T-helper 2 cell (primary cell): Measurements from ENCODE around the gene ATRN.
A peak's percentile ranks its signal among the peaks of the same experiment; 100 is the strongest.
"Not testable (repeated sequence)": the region's sequence is repeated elsewhere in the genome, so short reads cannot be mapped to it uniquely, and the experiment has no call there.

ENCODE experiments used
- DNase-seq, 5 experiments: peaks; one replicate each; pipeline versions ENCODE4 v3.0.0 to v3.0.0-alpha.2; 2012 to 2022

ATRN gene

DNA sequence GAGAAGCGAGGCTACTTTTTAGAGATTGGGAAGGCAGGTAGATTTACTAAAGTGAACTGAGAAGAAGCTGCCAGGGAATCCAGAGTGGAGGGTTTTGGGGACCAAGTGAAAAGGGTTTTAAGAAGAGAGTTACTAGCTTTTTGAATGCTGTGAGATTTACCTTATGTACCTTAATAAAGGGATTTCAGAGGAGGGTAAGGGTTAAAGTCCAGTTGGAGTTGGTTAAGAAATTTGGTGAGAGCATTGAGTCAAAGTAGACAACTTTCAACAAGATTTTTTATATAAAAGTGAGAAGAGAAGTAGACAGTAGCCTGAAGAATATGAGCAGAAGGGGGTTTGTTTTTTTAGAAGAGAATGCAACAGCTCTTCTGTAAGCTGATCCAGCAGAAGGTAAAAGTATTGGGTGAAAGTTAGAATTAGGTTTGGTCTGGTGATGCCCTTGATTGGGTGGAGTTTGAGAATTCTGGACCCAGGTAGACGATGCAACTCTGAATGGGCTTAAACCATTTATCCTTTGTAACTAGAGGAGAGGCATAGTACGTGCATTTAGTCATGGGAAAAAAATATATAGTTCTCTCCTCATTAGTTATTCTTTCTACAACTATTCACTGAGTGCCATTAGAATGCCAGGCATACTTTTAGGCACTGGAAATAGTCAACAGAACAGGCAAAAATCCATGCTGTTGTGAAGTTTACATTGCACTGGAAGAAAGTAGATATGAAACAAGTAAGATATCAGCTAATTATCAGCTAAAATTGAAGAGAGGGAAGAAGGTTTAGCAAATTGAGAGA is 44.8 kb downstream of the ATRN start:
- DNase-seq: no peak

DNA sequence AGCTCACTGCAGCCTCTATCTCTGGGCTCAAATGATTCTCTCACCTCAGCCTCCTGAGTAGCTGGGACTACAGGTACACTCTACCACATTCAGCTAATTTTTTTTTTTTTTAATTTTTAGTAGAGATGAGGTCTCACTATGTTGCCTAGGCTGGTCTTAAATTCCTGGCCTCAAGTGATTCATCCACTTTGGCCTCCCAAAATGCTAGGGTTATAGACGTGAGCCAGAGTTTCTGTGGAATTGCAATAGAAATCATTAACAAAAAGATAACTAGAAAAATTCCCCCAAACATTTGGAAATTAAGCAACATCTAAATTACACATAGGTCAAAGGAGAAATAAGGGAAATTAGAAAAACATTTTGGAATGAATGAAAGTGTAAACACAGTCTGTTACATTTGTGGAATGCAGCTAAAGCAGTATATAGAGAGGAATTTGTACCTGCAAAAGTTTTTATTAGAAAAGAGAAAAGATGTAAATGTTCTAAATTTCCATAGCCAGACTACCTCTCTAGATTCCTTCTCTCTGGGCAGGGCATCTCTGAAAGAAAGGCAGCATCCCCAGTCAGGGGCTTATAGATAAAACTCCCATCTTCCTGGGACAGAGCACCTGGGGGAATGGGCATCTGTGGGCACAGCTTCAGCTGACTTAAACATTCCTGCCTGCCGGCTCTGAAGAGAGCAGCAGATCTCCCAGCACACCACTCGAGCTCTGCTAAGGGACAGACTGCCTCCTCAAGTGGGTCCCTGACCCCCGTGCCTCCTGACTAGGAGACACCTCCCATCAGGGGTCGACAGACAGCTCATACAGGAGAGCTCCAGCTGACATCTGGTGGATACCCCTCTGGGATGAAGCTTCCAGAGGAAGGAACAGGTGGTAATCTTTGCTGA is 51.3 kb downstream of the ATRN start:
- no peak for DNase-seq

- not testable (repeated sequence) for DNase-seq
These were observed 53.9 kb downstream of the ATRN start for GRCh38 chr20:3524696-3525095.

- DNase-seq: no peak
These were observed 61.3 kb downstream of the ATRN start for GRCh38 chr20:3532089-3532615.

GRCh38 chr20:3537733-3538132 is 66.9 kb downstream of the ATRN start:
- DNase-seq: not testable (repeated sequence)

DNA sequence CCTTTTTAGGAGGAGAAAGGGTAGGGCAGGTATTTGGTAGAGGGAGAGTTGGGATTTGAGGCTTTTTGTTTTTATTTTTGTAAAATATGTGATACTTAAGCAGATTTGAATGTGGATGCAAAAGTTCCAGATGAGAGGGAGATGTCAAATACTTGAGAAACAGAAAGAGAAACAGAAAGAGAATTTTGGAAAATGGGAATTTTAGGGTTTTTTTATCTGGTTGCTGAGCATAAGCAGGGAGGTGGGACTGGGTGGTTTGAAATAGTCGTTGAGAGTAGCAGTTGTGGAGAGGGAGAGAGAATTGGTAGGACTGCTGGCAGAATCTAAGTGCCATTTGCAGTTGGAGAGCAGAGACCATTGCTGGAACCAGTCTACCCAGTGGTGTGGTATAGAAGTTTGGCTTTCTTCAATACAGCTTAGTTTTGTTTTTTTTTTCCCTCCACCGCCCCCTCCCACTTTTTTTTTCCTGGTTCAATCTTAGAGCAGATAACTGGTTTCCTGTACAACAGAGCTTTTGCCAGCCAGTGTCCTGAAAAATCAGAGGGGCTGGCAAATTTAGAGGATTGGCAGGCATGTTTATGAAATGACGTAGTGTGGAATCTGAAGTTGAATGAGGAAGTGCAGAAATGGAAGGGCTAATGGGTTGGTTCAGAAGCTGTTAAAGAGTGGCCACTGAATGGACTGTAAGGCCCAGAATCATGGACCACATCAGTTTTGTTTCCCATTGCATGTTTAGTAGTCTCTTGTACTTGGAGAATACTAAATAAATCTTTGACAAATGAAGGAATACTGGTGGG is 68.7 kb downstream of the ATRN start:
- DNase-seq: no peak

DNA sequence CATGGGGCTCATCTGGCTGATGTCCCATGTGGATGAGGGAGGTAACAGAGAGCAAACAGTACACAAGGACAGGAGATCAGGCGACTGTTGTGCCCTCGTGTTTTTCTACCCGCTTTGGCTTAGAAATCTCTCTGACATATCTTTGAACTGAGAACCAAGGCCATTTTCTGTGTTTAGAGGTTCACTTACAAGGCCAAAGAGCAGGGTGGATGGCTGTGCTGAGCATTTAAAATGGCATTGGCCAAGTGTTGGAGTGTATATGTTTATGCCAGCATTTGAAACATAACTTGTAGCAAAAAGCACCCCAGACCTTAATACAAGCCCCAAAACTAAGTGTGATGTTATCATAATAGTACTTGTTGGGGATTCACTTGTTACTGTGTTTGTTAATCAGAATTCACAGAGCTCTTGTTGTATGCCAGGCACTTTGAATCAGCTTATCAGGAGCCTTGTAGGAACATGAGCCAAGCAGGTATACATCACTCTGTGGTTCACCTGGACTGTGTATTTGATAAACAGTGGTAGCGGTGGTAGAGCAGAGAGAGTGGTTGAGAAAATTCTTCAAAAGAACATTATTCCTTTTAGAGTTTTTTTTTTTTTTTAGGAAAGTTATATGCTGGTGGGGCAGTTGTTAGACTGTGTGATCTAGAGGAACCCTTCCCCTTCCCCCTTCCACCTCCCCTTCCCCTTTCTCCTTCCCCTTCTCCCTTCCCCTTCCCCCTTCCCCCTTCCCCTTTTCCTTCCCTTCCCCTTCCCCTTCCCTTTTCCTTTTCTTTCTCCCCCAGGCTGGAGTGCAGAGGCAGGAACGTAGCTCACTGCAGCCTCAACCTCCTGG is 71.3 kb downstream of the ATRN start:
- no peak for DNase-seq

DNA sequence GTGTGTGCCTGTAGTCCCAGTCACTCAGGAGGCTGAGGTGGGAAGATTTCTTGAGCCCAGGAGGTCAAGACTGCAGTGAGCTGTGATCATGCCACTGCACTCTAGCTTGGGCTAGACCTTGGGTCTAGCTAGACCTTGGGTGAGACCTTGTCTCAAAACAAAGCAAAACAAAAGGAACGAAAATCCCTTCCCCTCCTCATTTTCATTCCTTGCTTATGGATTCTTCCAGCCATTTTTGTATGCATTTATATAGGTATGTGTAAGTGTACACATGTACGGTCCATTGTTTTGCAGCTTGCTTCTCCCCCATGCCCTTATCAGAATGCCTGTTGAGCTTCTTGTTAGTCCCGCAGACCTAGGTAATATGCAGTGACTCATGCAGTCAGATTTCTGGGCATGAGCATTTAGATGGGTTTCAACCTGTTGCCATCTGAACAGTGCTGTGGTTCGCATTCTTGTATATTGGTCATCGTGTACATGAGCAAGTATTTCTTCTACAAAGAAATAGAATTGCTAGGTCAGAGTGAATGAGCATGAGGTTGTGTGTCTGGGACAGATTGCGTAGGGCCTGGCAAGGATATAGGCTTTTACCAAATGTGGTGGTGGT is 73.2 kb downstream of the ATRN start:
- DNase-seq: no peak

- no peak for DNase-seq
These were observed 74.6 kb downstream of the ATRN start for GRCh38 chr20:3545401-3545925.

- DNase-seq: no peak
These were observed 77.1 kb downstream of the ATRN start for GRCh38 chr20:3547906-3548305.

GRCh38 chr20:3550837-3551236 is 80.0 kb downstream of the ATRN start:
- no peak for DNase-seq

DNA sequence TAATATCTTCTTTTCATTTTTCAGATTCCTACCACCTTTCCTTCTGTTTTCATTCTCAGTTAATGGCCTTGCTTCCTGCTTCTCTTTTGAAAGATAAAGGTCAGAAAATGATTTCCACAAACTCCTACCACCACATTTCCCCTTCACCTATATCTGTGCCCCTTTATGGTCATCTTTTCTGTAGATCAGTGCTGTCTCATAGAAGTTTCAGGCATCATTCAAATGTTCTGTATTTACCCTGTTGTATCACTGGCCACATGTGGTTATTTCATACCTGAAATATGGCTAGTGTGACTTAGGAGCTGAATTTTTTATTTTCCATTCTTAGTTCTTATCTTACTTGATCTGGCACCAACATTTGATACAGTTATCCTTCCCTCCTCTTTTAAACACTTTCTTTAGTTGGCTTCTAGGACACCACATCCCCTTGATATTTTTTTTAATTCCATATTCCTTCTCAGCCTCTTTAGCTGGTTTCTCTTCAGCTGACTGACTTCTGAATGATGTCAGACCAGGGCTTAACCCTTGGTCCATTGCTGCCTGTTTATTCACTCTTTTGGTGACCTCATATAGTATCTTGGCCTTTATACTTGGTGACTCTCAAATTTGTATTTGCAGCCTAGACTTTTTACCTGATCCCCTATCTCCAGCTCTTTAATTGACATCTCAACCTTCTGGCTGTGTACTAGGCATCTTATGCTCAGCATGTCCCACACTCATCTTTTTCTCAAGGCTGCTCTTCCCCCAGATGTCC is 81.0 kb downstream of the ATRN start:
- DNase-seq: no peak

GRCh38 chr20:3553663-3554062 is 82.8 kb downstream of the ATRN start:
- no peak for DNase-seq

GRCh38 chr20:3557237-3557785 is 86.5 kb downstream of the ATRN start:
- no peak for DNase-seq

- DNase-seq: no peak
These were observed 88.4 kb downstream of the ATRN start for GRCh38 chr20:3559231-3559630.

DNA sequence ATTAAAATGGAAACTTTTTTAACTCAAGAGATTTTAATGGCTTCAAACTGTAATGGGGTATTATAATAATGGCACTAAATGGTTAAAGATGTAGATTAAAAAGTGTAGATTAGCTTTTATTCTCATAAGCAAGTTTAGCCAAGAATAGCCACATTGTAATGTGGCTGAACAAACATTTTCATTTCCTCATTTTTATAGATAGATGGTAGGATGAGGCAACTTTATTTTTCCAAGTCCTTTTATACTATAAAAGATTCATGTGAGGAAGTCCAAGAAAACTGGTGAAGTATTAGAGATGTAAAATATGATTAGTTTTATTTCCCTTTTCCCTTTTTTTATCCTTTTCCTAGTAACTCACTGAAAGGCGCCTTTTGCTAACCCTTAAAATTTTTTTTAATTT is 88.8 kb downstream of the ATRN start:
- DNase-seq: no peak

GRCh38 chr20:3560162-3560561 is 89.3 kb downstream of the ATRN start:
- DNase-seq: no peak

DNA sequence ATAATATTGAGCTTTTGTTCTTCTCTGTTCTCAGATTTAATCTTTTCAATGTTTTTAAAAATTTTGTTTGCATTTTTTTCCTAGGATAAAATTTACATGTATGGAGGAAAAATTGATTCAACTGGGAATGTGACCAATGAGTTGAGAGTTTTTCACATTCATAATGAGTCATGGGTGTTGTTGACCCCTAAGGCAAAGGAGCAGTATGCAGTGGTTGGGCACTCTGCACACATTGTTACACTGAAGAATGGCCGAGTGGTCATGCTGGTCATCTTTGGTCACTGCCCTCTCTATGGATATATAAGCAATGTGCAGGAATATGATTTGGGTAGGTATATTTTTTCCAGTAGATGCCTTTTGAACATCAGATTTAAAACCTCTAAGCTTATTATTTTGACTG is 89.8 kb downstream of the ATRN start:
- DNase-seq: no peak

DNA sequence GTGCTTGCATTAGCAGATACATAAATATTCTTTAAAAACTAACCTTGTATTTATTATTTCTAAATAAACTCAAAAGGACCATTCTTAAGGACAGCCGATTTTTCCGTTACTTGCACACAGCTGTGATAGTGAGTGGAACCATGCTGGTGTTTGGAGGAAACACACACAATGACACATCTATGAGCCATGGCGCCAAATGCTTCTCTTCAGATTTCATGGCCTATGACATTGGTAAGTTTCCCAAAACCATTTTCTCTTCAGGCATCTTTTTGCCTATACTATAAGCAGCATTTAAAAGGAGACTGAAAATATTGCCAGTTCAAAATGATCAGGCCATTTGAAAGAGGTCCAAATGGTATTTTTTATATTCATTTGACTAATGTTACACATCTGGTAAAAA is 92.3 kb downstream of the ATRN start:
- DNase-seq: no peak

GRCh38 chr20:3563548-3564177 is 92.8 kb downstream of the ATRN start:
- peak in 2 of 5 experiments; percentile 10 to 47 for DNase-seq
